Right lobe of liver (tissue), 4 donors: ENCODE measurements around the gene CFAP100.

Experiments used
- POLR2A ChIP-seq: fragments of 450-650 bp; IDR thresholded peaks from one replicate; pipeline ENCODE4 v1.6.1; 2017; ENCODE audit warnings: antibody characterized with exemption, mild to moderate bottlenecking
- TF ChIP-seq, protein P1 (sequence below), 4 donors: fragments of 200-600 bp in 3 of 4; fragments of 450-650 bp in 1 of 4; IDR thresholded peaks; one replicate each; pipeline versions ENCODE4 v1.5.1 to v1.8.0; 2016 to 2022; ENCODE audit warnings: antibody characterized with exemption in 4 of 4, mild to moderate bottlenecking in 2 of 4
- donor health status: DM: no; HTN: no; CAD: no.
- donor health status: DM: no; HTN: no; CAD: no.
- donor health status: DM: no; HTN: yes; CAD: no.

- TF ChIP-seq, protein P1, sequence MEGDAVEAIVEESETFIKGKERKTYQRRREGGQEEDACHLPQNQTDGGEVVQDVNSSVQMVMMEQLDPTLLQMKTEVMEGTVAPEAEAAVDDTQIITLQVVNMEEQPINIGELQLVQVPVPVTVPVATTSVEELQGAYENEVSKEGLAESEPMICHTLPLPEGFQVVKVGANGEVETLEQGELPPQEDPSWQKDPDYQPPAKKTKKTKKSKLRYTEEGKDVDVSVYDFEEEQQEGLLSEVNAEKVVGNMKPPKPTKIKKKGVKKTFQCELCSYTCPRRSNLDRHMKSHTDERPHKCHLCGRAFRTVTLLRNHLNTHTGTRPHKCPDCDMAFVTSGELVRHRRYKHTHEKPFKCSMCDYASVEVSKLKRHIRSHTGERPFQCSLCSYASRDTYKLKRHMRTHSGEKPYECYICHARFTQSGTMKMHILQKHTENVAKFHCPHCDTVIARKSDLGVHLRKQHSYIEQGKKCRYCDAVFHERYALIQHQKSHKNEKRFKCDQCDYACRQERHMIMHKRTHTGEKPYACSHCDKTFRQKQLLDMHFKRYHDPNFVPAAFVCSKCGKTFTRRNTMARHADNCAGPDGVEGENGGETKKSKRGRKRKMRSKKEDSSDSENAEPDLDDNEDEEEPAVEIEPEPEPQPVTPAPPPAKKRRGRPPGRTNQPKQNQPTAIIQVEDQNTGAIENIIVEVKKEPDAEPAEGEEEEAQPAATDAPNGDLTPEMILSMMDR (IDR thresholded peaks at IDR 0.05), result no peak
- TF ChIP-seq POLR2A, result no peak
These were observed 39.5 kb downstream of the CFAP100 start for GRCh38 chr3:126434264-126434590.
